GM18873 (cell line): Measurements from ENCODE around the gene AUTS2.
"Not testable (repeated sequence)": the region's sequence is repeated elsewhere in the genome, so short reads cannot be mapped to it uniquely, and the experiment has no call there.

Source experiments
- ATAC-seq: cut with Tn5 transposase; IDR thresholded peaks from one replicate; pipeline ENCODE4 v1.9.1; 2021; ENCODE audit warnings: mild to moderate bottlenecking, moderate library complexity, moderate number of reproducible peaks; ENCODE audit not compliant: unreplicated experiment, low FRiP score

AUTS2 gene

GRCh38 chr7:70241536-70242175 lies 643.4 kb downstream of the AUTS2 start:
- no peak for ATAC-seq

GRCh38 chr7:70242826-70243225 lies 644.6 kb downstream of the AUTS2 start:
- ATAC-seq, result no peak

GRCh38 chr7:70243443-70243842 lies 645.2 kb downstream of the AUTS2 start:
- no peak for ATAC-seq

GRCh38 chr7:70257921-70258320 lies 659.6 kb downstream of the AUTS2 start:
- no peak for ATAC-seq

- ATAC-seq, result no peak
Measured at GRCh38 chr7:70259502-70259901, 661.2 kb downstream of the AUTS2 start.

- no peak for ATAC-seq
Measured at GRCh38 chr7:70263471-70264255, 665.4 kb downstream of the AUTS2 start.

GRCh38 chr7:70266186-70266585 lies 667.9 kb downstream of the AUTS2 start:
- no peak for ATAC-seq

- no peak for ATAC-seq
Measured at GRCh38 chr7:70267381-70268120, 669.3 kb downstream of the AUTS2 start.

GRCh38 chr7:70268179-70268578 lies 669.9 kb downstream of the AUTS2 start:
- no peak for ATAC-seq

- ATAC-seq, result no peak
Measured at GRCh38 chr7:70270149-70270548, 671.9 kb downstream of the AUTS2 start.

GRCh38 chr7:70271617-70272081 lies 673.4 kb downstream of the AUTS2 start:
- ATAC-seq, result no peak

GRCh38 chr7:70275570-70275969 lies 677.3 kb downstream of the AUTS2 start:
- ATAC-seq, result not testable (repeated sequence)

GRCh38 chr7:70285187-70285586 lies 686.9 kb downstream of the AUTS2 start:
- ATAC-seq, result no peak

GRCh38 chr7:70285854-70286253 lies 687.6 kb downstream of the AUTS2 start:
- ATAC-seq, result no peak

- ATAC-seq, result no peak
Measured at GRCh38 chr7:70288781-70289456, 690.6 kb downstream of the AUTS2 start.

- ATAC-seq, result no peak
Measured at GRCh38 chr7:70292716-70293115, 694.4 kb downstream of the AUTS2 start.

- no peak for ATAC-seq
Measured at GRCh38 chr7:70294211-70294911, 696.1 kb downstream of the AUTS2 start.

GRCh38 chr7:70298780-70299471 lies 700.7 kb downstream of the AUTS2 start:
- ATAC-seq, result no peak

GRCh38 chr7:70299472-70299807 lies 701.2 kb downstream of the AUTS2 start:
- no peak for ATAC-seq
